B cell (primary cell): ENCODE data around the gene ANKRD52. TPM values are rescaled to one million over a fixed set of nuclear protein-coding genes. Genes with fewer than 3 reads are reported as not detected.

Experiments
- ATAC-seq: fragments of 200-7000 bp; cut with Tn5 transposase; one replicate; pipeline ENCODE4 v1.10.0; 2021; ENCODE audit warnings: low read depth, mild to moderate bottlenecking, moderate number of reproducible peaks, moderate library complexity
- CTCF ChIA-PET: fragments of 350-600 bp; sonication (Branson Sonifier 250); formaldehyde crosslinking; loops from one replicate; lab custom pipeline; 2021; ENCODE audit warnings: antibody characterized with exemption, inconsistent platforms; lab: Charles Lee
- POLR2A ChIA-PET: fragments of 350-600 bp; sonication (Branson Sonifier 250); formaldehyde crosslinking; loops from one replicate; lab custom pipeline; 2021; ENCODE audit warnings: antibody characterized with exemption; lab: Charles Lee
- DNase-seq: peaks from one replicate; pipeline ENCODE4 v3.0.0; 2013
- H2AFZ ChIP-seq: 2 replicates; pipeline ENCODE4 v1.6.1; 2012; ENCODE audit warnings: mild to moderate bottlenecking, low read depth, low read length; ENCODE audit not compliant: insufficient read depth, poor library complexity, severe bottlenecking
- H3K27ac ChIP-seq, 2 donors: 1 replicate in 1 of 2; 2 replicates in 1 of 2; pipeline ENCODE4 v1.5.1; 2012 to 2013; ENCODE audit warnings: low read length in 2 of 2, mild to moderate bottlenecking in 2 of 2, moderate library complexity in 1 of 2
- H3K27me3 ChIP-seq, 4 experiments: fragments of 200-600 bp in 1 of 4; sonication (generic) in 1 of 4; replicated peaks in 1 of 4; 1 replicate in 2 of 4; 2 replicates in 2 of 4; pipeline versions ENCODE4 v1.6.1 to v1.7.0; 2013 to 2016; ENCODE audit warnings: low read length in 3 of 4, mild to moderate bottlenecking in 2 of 4, mixed read lengths in 1 of 4, moderate library complexity in 1 of 4; ENCODE audit not compliant: insufficient read depth in 4 of 4, control insufficient read depth in 3 of 4; ENCODE audit errors: control extremely low read depth in 1 of 4
- H3K36me3 ChIP-seq, 2 experiments: replicated peaks in 1 of 2; 1 replicate in 1 of 2; 2 replicates in 1 of 2; pipeline versions ENCODE4 v1.6.1 to v1.7.1; 2013; ENCODE audit warnings: low read length in 1 of 2; ENCODE audit not compliant: insufficient read depth in 2 of 2, control insufficient read depth in 1 of 2; ENCODE audit errors: control extremely low read depth in 1 of 2, extremely low read depth in 1 of 2
- H3K4me1 ChIP-seq, 2 donors: fragments of 200-600 bp in 1 of 2; sonication (generic) in 1 of 2; 1 replicate in 1 of 2; 2 replicates in 1 of 2; pipeline versions ENCODE4 v1.5.1 to v1.6.1; 2013 to 2017; ENCODE audit warnings: low read length in 2 of 2; ENCODE audit not compliant: control insufficient read depth in 2 of 2, insufficient read depth in 2 of 2
- H3K4me2 ChIP-seq: replicated peaks from 2 replicates; pipeline ENCODE3; 2012; ENCODE audit warnings: mild to moderate bottlenecking, low read depth, low read length; ENCODE audit not compliant: poor library complexity, severe bottlenecking
- H3K4me3 ChIP-seq, 5 experiments: fragments of 200-600 bp in 1 of 5; sonication (generic) in 1 of 5; 1 replicate in 3 of 5; 2 replicates in 2 of 5; pipeline versions ENCODE4 v1.5.1 to v1.7.0; 2011 to 2016; ENCODE audit warnings: low read length in 4 of 5, mild to moderate bottlenecking in 4 of 5, low read depth in 2 of 5, control low read depth in 1 of 5, moderate library complexity in 1 of 5; ENCODE audit not compliant: insufficient read depth in 1 of 5; ENCODE audit errors: control extremely low read depth in 1 of 5, extremely low read depth in 1 of 5
- H3K79me2 ChIP-seq: fragments of 200-600 bp; sonication (generic); one replicate; pipeline ENCODE4 v1.6.0; 2016; ENCODE audit warnings: low read length; ENCODE audit not compliant: control insufficient read depth, insufficient read depth
- H3K9ac ChIP-seq: fragments of 200-600 bp; sonication (generic); 2 replicates; pipeline ENCODE4 v1.6.1; 2017; ENCODE audit warnings: mild to moderate bottlenecking, low read length, moderate library complexity
- H3K9me3 ChIP-seq, 3 donors: one replicate each; pipeline versions ENCODE4 v1.6.1 to v1.7.1; 2013; ENCODE audit warnings: low read length in 2 of 3; ENCODE audit not compliant: control insufficient read depth in 2 of 3, insufficient read depth in 1 of 3; ENCODE audit errors: control extremely low read depth in 1 of 3
- H4K20me1 ChIP-seq: 2 replicates; pipeline ENCODE4 v1.6.0; 2012; ENCODE audit warnings: mild to moderate bottlenecking, low read length; ENCODE audit not compliant: insufficient read depth, control insufficient read depth, poor library complexity, severe bottlenecking
- H3K27ac Mint-ChIP-seq: one replicate; pipeline ENCODE4 v1.8.0; 2021; ENCODE audit warnings: mixed read lengths
- H3K27me3 Mint-ChIP-seq: one replicate; pipeline ENCODE4 v1.8.0; 2021; ENCODE audit warnings: mixed read lengths
- H3K4me1 Mint-ChIP-seq: one replicate; pipeline ENCODE4 v1.8.0; 2021; ENCODE audit warnings: mixed read lengths
- H3K4me3 Mint-ChIP-seq: one replicate; pipeline ENCODE4 v1.8.0; 2021; ENCODE audit warnings: mixed read lengths
- H3K9me3 Mint-ChIP-seq: one replicate; pipeline ENCODE4 v1.8.0; 2022; ENCODE audit warnings: mixed read lengths; ENCODE audit not compliant: insufficient read depth
- EZH2 ChIP-seq: IDR thresholded peaks from 2 replicates; pipeline ENCODE4 v1.6.1; 2012; ENCODE audit warnings: borderline replicate concordance, low read depth, mild to moderate bottlenecking, moderate library complexity, low read length; ENCODE audit not compliant: insufficient read depth, poor library complexity, severe bottlenecking
- WGBS: methylation state at CpG from one replicate; pipeline ENCODE4 v1.1.5; 2013; ENCODE audit warnings: missing lambda C conversion rate; ENCODE audit not compliant: insufficient coverage; 5-methylcytosine and 5-hydroxymethylcytosine counted together
- intact Hi-C: fragments of 100-400 bp; cut with micrococcal nuclease; formaldehyde crosslinking; loops from one replicate; pipeline ENCODE4 v1.10.0; 2022
- polyA plus RNA-seq: library from polyadenylated mRNA; depleted of rRNA; stranded (reverse); fragments of >200 nt; gene quantifications from 2 replicates; pipeline ENCODE4 v1.2.3, GENCODE V29; 2012
- total RNA-seq, 2 donors: library from RNA; stranded (reverse); fragments of 120-200 nt in 1 of 2; gene quantifications; 1 replicate in 1 of 2; 2 replicates in 1 of 2; pipeline versions ENCODE4 v1.2.3 to v1.2.4, GENCODE V29; 2013 to 2022
- TF ChIP-seq, protein P1 (sequence below): fragments of 200-600 bp; IDR thresholded peaks from one replicate; pipeline ENCODE4 v1.8.0; 2022; ENCODE audit warnings: antibody characterized with exemption, mild to moderate bottlenecking

Gene ANKRD52
- total and polyA plus RNA-seq, 2 donors (not counting 1 experiment from before 2014, with no cell fraction given): 17.9 to 46.5 TPM

- H3K36me3 ChIP-seq: peaks cover 0 to 4% of the 10 kb centered on the region in 2 experiments
- H3K4me3 ChIP-seq: peak overlapping the region; percentile 78 to 91 (median 83)
- peaks cover 31% of the 10 kb centered on the region for H4K20me1 ChIP-seq
- H2AFZ ChIP-seq: peak overlapping the region; percentile 97
- no peak for ATAC-seq
- TF ChIP-seq, protein P1, sequence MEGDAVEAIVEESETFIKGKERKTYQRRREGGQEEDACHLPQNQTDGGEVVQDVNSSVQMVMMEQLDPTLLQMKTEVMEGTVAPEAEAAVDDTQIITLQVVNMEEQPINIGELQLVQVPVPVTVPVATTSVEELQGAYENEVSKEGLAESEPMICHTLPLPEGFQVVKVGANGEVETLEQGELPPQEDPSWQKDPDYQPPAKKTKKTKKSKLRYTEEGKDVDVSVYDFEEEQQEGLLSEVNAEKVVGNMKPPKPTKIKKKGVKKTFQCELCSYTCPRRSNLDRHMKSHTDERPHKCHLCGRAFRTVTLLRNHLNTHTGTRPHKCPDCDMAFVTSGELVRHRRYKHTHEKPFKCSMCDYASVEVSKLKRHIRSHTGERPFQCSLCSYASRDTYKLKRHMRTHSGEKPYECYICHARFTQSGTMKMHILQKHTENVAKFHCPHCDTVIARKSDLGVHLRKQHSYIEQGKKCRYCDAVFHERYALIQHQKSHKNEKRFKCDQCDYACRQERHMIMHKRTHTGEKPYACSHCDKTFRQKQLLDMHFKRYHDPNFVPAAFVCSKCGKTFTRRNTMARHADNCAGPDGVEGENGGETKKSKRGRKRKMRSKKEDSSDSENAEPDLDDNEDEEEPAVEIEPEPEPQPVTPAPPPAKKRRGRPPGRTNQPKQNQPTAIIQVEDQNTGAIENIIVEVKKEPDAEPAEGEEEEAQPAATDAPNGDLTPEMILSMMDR: no peak
- no peak for TF ChIP-seq EZH2
- intact Hi-C loops: no loop called here
- POLR2A ChIA-PET: interaction anchor here (0.9 to 1.2 kb wide), 3 partner anchors 39 to 110 kb away, joined by 3 to 5 read pairs (median 4); partner anchors contain the start of genes IL23A and SMARCC2
- peak overlapping the region; percentile 97 for H3K27ac Mint-ChIP-seq
- peaks cover 51 to 61% of the 10 kb centered on the region in 2 donors for H3K4me1 ChIP-seq
- H3K4me2 ChIP-seq: peak overlapping the region; percentile 93
- H3K4me1 Mint-ChIP-seq: peaks cover 58% of the 10 kb centered on the region
- H3K9ac ChIP-seq: peak overlapping the region; percentile 81
- no peaks in the 10 kb centered on the region for H3K27me3 Mint-ChIP-seq
- peaks cover 75% of the 10 kb centered on the region for H3K79me2 ChIP-seq
- H3K27me3 ChIP-seq: no peaks in the 10 kb centered on the region
- H3K9me3 ChIP-seq: no peaks in the 10 kb centered on the region
- peak overlapping the region; percentile 98 for H3K4me3 Mint-ChIP-seq
- 1% methylated on average over 10 of the region's 10 CpGs for WGBS
- H3K27ac ChIP-seq: peak overlapping the region; percentile 92 to 95
- no peaks in the 10 kb centered on the region for H3K9me3 Mint-ChIP-seq
- DNase-seq: no peak
- CTCF ChIA-PET: interaction anchor here (0.8 to 1.1 kb wide), 3 partner anchors 11 to 180 kb away, joined by 4 to 9 read pairs (median 4); partner anchors contain the start of gene STAT2
These were observed 41.2 kb upstream of the ANKRD52 start for GRCh38 chr12:56299308-56299852.

- no peaks in the 10 kb centered on the region for H3K9me3 Mint-ChIP-seq
- peak overlapping the region; percentile 81 for H3K9ac ChIP-seq
- peak overlapping the region; percentile 97 for H3K27ac Mint-ChIP-seq
- WGBS: 74% methylated on average over 3 of the region's 5 CpGs
- H4K20me1 ChIP-seq: peaks cover 35% of the 10 kb centered on the region
- ChIA-PET POLR2A (interaction anchor here (1.0 kb wide), 1 partner anchor 17 kb away, joined by 3 read pairs; the partner anchor contains the start of gene CNPY2), CTCF (interaction anchor here (0.6 to 2.2 kb wide), 8 partner anchors 10 to 317 kb away, joined by 3 to 9 read pairs (median 4); partner anchors contain the start of genes IL23A, SMARCC2 and STAT2)
- intact Hi-C loops: no loop called here
- peaks cover 51 to 61% of the 10 kb centered on the region in 2 donors for H3K4me1 ChIP-seq
- no peak for DNase-seq
- H3K27me3 ChIP-seq: no peaks in the 10 kb centered on the region
- peak overlapping the region in 1 of 2 donors; percentile 95 for H3K27ac ChIP-seq
- H2AFZ ChIP-seq: no peak overlapping the region
- no peaks in the 10 kb centered on the region for H3K27me3 Mint-ChIP-seq
- H3K9me3 ChIP-seq: no peaks in the 10 kb centered on the region
- peak overlapping the region; percentile 93 for H3K4me2 ChIP-seq
- H3K4me1 Mint-ChIP-seq: peaks cover 60% of the 10 kb centered on the region
- peak overlapping the region in 4 of 5 experiments; percentile 78 to 91 (median 84) for H3K4me3 ChIP-seq
- H3K79me2 ChIP-seq: peaks cover 81% of the 10 kb centered on the region
- peak overlapping the region; percentile 98 for H3K4me3 Mint-ChIP-seq
- no peak for ATAC-seq
- H3K36me3 ChIP-seq: peaks cover 0 to 6% of the 10 kb centered on the region in 2 experiments
- TF ChIP-seq, protein P1: no peak
- no peak for TF ChIP-seq EZH2
These were observed 40.6 kb upstream of the ANKRD52 start for GRCh38 chr12:56298828-56299227.
